ENCODE results near the gene PPP6R1. TPM values are rescaled to one million over a fixed set of nuclear protein-coding genes. Genes with fewer than 3 reads are reported as not detected.

PPP6R1 gene
- total and polyA plus RNA-seq, 2 of the 13 experiments (the other 11 are each of a cell fraction or from before 2014, with no cell fraction given): 25.8 to 54.0 TPM

GRCh38 chr19:55259540-55260210, 858 bp upstream of the PPP6R1 start (continued):
- TF ChIP-seq ZNF710 (CRISPR knock-in tag; IDR thresholded peaks at IDR 0.05; ENCODE audit: borderline replicate concordance) (no peak), MLX (CRISPR knock-in tag; IDR thresholded peaks at IDR 0.05) (no peak), RCOR2 (CRISPR knock-in tag; IDR thresholded peaks at IDR 0.05) (no peak), ZNF414 (CRISPR knock-in tag; IDR thresholded peaks at IDR 0.05) (no peak), ZBED4 (CRISPR knock-in tag; IDR thresholded peaks at IDR 0.05; ENCODE audit: borderline replicate concordance) (no peak), LCORL (IDR thresholded peaks at IDR 0.05) (no peak), LCORL (CRISPR knock-in tag; IDR thresholded peaks at IDR 0.05) (no peak), TBP (CRISPR knock-in tag; IDR thresholded peaks at IDR 0.05) (no peak), ZBTB7B (CRISPR knock-in tag; IDR thresholded peaks at IDR 0.05) (no peak), ZNF20 (CRISPR knock-in tag; IDR thresholded peaks at IDR 0.05) (no peak)
